CD4-positive, CD25-positive, alpha-beta regulatory T cell (primary cell): ENCODE data around the gene SLC9A9. TPM values are rescaled to one million over a fixed set of nuclear protein-coding genes. Genes with fewer than 3 reads are reported as not detected.
"Not testable (repeated sequence)": the region's sequence is repeated elsewhere in the genome, so short reads cannot be mapped to it uniquely, and the experiment has no call there.

Source experiments
- ATAC-seq, 2 donors: fragments of 150-1000 bp; cut with Tn5 transposase; one replicate each; pipeline ENCODE4 v1.10.0; 2021; ENCODE audit warnings: low read depth in 2 of 2, moderate number of reproducible peaks in 2 of 2, moderate library complexity in 1 of 2
- DNase-seq, 3 donors: peaks; one replicate each; pipeline versions ENCODE4 v3.0.0 to v3.0.0-alpha.2; 2012 to 2022; ENCODE audit warnings: mixed read lengths in 1 of 3
- H3K27ac ChIP-seq: one replicate; pipeline ENCODE4 v1.7.0; 2013; ENCODE audit warnings: mild to moderate bottlenecking, low read length; ENCODE audit not compliant: insufficient read depth, poor library complexity, severe bottlenecking
- H3K27me3 ChIP-seq: one replicate; pipeline ENCODE4 v1.7.0; 2013; ENCODE audit warnings: low read length; ENCODE audit not compliant: control insufficient read depth, insufficient read depth
- H3K36me3 ChIP-seq: one replicate; pipeline ENCODE4 v1.7.0; 2013; ENCODE audit warnings: mild to moderate bottlenecking, low read length, moderate library complexity; ENCODE audit not compliant: control insufficient read depth, insufficient read depth
- H3K4me1 ChIP-seq: 2 replicates; pipeline ENCODE4 v1.7.0; 2013; ENCODE audit warnings: mild to moderate bottlenecking, low read length; ENCODE audit not compliant: insufficient read depth, control insufficient read depth, poor library complexity, severe bottlenecking
- H3K4me3 ChIP-seq: one replicate; pipeline ENCODE4 v1.7.0; 2013; ENCODE audit warnings: low read depth, mild to moderate bottlenecking, low read length, moderate library complexity
- H3K9me3 ChIP-seq, 2 experiments: 1 replicate in 1 of 2; 2 replicates in 1 of 2; pipeline ENCODE4 v1.7.0; 2013; ENCODE audit warnings: low read length in 2 of 2, mild to moderate bottlenecking in 1 of 2, moderate library complexity in 1 of 2; ENCODE audit not compliant: control insufficient read depth in 2 of 2
- H3K27ac Mint-ChIP-seq, 3 donors: one replicate each; pipeline ENCODE4 v1.8.0; 2020 to 2022; ENCODE audit warnings: mild to moderate bottlenecking in 3 of 3, mixed read lengths in 3 of 3, moderate library complexity in 2 of 3
- H3K27me3 Mint-ChIP-seq: one replicate; pipeline ENCODE4 v1.8.0; 2022; ENCODE audit warnings: mild to moderate bottlenecking, mixed read lengths
- H3K36me3 Mint-ChIP-seq: one replicate; pipeline ENCODE4 v1.8.0; 2020; ENCODE audit warnings: mixed read lengths
- H3K4me1 Mint-ChIP-seq, 4 donors: one replicate each; pipeline ENCODE4 v1.8.0; 2020 to 2022; ENCODE audit warnings: mixed read lengths in 4 of 4, mild to moderate bottlenecking in 1 of 4
- H3K4me3 Mint-ChIP-seq, 4 donors: one replicate each; pipeline ENCODE4 v1.8.0; 2020 to 2022; ENCODE audit warnings: mild to moderate bottlenecking in 4 of 4, mixed read lengths in 4 of 4, moderate library complexity in 3 of 4
- H3K9me3 Mint-ChIP-seq, 7 donors: one replicate each; pipeline ENCODE4 v1.8.0; 2020 to 2022; ENCODE audit warnings: mixed read lengths in 7 of 7, mild to moderate bottlenecking in 3 of 7, moderate library complexity in 2 of 7
- polyA plus RNA-seq, 4 donors: library from polyadenylated mRNA; unstranded; fragments of 300-500 nt; fragmentation: Illumina TruSeq; gene quantifications; one replicate each; pipeline ENCODE4 v1.2.3, GENCODE V29; 2021
- total RNA-seq: library from RNA; stranded (reverse); gene quantifications from one replicate; pipeline ENCODE4 v1.2.3, GENCODE V29; 2022

Gene SLC9A9
- total and polyA plus RNA-seq, 5 donors from 2014 or later: 31.7 to 49.3 (median 46.4) TPM

DNA sequence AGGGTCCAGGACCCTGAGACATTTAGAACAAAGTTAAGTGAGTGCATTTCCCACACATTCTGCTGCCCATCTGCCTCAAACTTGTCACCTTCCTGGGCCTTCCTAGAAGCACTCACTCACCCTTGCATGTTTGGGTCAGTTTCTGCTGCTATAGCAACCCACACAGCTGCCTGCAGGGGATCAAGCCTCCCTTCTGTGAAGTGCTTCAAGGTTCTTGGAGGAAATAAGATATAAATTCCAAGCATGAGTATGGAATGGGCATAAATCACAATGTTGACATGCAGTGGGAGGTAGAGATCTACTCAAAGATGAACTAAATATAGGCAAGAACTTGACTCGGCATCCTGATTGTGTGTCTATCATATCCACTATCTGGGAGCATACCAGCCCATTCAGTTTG is 140.4 kb downstream of the SLC9A9 start:
- H3K4me1 ChIP-seq: no peaks in the 10 kb centered on the region
- no peak for DNase-seq
- peaks cover 0 to 9% (median 6%) of the 10 kb centered on the region in 4 donors for H3K4me1 Mint-ChIP-seq
- H3K4me3 ChIP-seq: no peak overlapping the region
- H3K9me3 ChIP-seq: no peaks in the 10 kb centered on the region
- H3K9me3 Mint-ChIP-seq: peaks cover 0 to under 1% (median 0%) of the 10 kb centered on the region in 7 donors
- no peaks in the 10 kb centered on the region for H3K36me3 Mint-ChIP-seq
- no peaks in the 10 kb centered on the region for H3K27me3 Mint-ChIP-seq
- no peak overlapping the region for H3K4me3 Mint-ChIP-seq
- no peak for ATAC-seq
- H3K27ac Mint-ChIP-seq: peak overlapping the region in 2 of 3 donors; percentile 2 to 16
- no peaks in the 10 kb centered on the region for H3K36me3 ChIP-seq
- H3K27ac ChIP-seq: no peak overlapping the region
- no peaks in the 10 kb centered on the region for H3K27me3 ChIP-seq

DNA sequence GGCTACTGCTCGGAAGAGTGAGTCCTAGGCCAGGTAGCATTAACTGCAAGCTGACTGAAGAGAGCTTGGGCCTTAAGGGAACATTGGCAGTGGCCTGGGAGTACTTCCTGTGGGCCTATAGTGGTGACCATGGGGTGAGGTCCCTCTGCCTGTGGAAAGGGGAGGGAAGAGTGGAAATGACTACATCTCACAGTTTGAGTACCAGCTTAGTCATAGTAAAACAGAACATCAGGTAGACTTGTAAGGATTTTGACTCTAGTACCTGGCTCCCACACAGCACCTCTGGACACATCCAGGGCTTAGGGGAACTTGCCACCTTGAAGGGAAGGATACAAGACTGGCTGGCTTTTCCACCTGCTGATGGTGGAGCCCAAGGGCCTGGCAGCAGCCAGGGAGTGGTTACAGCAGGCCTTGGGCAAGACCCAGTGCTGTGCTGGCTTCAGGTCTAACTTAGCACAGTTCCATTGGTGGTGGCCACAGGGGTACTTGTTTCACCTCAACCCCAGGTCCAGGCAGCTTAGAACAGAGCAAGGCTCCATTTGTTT is 147.8 kb downstream of the SLC9A9 start:
- no peak overlapping the region for H3K27ac Mint-ChIP-seq
- peaks cover 2% of the 10 kb centered on the region for H3K36me3 Mint-ChIP-seq
- H3K4me1 Mint-ChIP-seq: peaks cover 0 to 15% (median 2%) of the 10 kb centered on the region in 4 donors
- no peaks in the 10 kb centered on the region for H3K27me3 Mint-ChIP-seq
- no peaks in the 10 kb centered on the region for H3K4me1 ChIP-seq
- no peak overlapping the region for H3K27ac ChIP-seq
- H3K9me3 ChIP-seq: no peaks in the 10 kb centered on the region
- H3K36me3 ChIP-seq: no peaks in the 10 kb centered on the region
- peaks cover 0 to 5% (median 0%) of the 10 kb centered on the region in 7 donors for H3K9me3 Mint-ChIP-seq
- H3K4me3 Mint-ChIP-seq: no peak overlapping the region
- H3K27me3 ChIP-seq: no peaks in the 10 kb centered on the region
- no peak overlapping the region for H3K4me3 ChIP-seq
- no peak for ATAC-seq
- no peak for DNase-seq

DNA sequence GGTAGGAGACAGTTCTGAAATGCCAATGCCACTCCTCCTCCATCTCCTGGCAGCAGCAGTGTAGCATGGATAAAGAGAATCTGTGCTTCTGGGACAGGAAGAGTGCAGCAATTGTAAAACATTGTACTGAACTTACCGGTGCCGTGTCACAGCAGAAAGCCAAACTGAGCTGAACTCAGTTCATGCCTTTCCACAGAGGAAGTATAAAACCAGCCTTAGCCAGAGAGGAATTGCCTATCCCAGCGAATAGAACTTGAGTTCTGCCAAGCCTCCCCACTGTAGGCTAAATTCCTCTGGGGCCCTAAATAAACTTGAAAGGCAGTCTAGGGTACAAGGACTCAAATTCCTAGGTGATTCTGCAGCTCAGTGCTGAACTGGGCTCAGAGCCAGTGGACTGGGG is 148.8 kb downstream of the SLC9A9 start:
- Mint-ChIP-seq H3K4me3 (no peak overlapping the region), H3K4me1 (peaks cover 0 to 15% (median 1%) of the 10 kb centered on the region in 4 donors), H3K27ac (peak overlapping the region in 1 of 3 donors; percentile 19), H3K9me3 (peaks cover 0 to 5% (median 0%) of the 10 kb centered on the region in 7 donors), H3K27me3 (no peaks in the 10 kb centered on the region), H3K36me3 (peaks cover 5% of the 10 kb centered on the region)
- Histone ChIP-seq H3K27me3 (no peaks in the 10 kb centered on the region), H3K4me1 (no peaks in the 10 kb centered on the region), H3K27ac (no peak overlapping the region), H3K4me3 (no peak overlapping the region), H3K9me3 (no peaks in the 10 kb centered on the region), H3K36me3 (no peaks in the 10 kb centered on the region)
- no peak for DNase-seq
- ATAC-seq: no peak

DNA sequence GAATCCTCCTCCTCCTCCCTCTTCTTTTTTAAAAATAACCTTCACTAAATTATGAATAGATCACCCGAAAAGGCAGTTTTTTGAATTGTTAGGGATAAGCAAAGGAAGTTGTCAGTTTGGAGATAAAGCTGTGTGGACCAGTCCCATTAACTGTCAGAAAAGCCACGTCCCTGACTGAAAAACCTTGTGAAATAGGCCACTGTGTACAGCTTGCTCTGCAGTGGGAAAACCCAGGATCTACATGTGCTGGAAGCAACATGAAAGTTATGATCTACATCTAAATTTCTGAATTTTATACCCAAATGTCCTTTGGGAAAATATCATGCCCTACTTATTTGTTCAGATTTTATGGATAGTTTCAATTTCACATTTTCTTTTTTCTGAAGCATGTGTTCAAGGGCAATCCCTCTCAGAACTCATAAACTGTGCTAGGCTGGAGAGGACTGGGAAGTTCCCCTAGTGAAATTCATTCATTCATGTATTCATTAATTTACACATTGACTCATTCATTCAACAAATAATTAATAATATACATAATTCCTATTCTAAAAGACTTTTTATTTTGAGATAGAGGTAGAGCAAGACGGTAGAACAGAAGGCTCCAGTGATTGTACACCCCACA is 149.5 kb downstream of the SLC9A9 start:
- no peaks in the 10 kb centered on the region for H3K27me3 Mint-ChIP-seq
- Histone ChIP-seq H3K4me1 (no peaks in the 10 kb centered on the region), H3K27me3 (no peaks in the 10 kb centered on the region), H3K4me3 (no peak overlapping the region), H3K9me3 (no peaks in the 10 kb centered on the region), H3K27ac (no peak overlapping the region), H3K36me3 (no peaks in the 10 kb centered on the region)
- H3K9me3 Mint-ChIP-seq: peaks cover 0 to 5% (median 0%) of the 10 kb centered on the region in 7 donors
- ATAC-seq: no peak
- H3K27ac Mint-ChIP-seq: no peak overlapping the region
- peaks cover 5% of the 10 kb centered on the region for H3K36me3 Mint-ChIP-seq
- DNase-seq: no peak
- peaks cover 0 to 15% (median 1%) of the 10 kb centered on the region in 4 donors for H3K4me1 Mint-ChIP-seq
- H3K4me3 Mint-ChIP-seq: no peak overlapping the region

DNA sequence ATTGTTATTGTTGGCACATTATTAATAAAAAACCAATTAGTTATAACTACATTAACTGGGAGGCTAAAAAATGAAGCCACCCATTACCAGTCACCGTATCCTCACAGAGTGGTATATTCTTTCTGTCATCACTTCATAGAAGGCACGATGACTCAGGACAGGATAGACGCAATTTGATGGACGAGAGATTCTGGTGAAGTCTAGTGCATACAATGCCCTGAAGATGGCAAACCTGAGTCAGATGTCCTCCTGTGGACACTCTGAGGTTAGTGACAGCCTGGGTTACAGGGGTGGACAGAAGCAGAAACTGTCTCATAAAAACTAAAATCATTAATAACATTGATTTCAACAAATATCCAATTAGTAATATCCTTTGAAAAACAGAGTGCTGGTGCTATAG is 150.3 kb downstream of the SLC9A9 start:
- Mint-ChIP-seq H3K4me3 (no peak overlapping the region), H3K36me3 (peaks cover 7% of the 10 kb centered on the region), H3K4me1 (peaks cover 0 to 10% (median 1%) of the 10 kb centered on the region in 4 donors), H3K27ac (no peak overlapping the region), H3K27me3 (no peaks in the 10 kb centered on the region), H3K9me3 (peaks cover 0 to 5% (median 0%) of the 10 kb centered on the region in 7 donors)
- H3K4me3 ChIP-seq: no peak overlapping the region
- H3K27me3 ChIP-seq: no peaks in the 10 kb centered on the region
- no peaks in the 10 kb centered on the region for H3K9me3 ChIP-seq
- H3K27ac ChIP-seq: no peak overlapping the region
- ATAC-seq: no peak
- DNase-seq: no peak
- no peaks in the 10 kb centered on the region for H3K36me3 ChIP-seq
- H3K4me1 ChIP-seq: no peaks in the 10 kb centered on the region

DNA sequence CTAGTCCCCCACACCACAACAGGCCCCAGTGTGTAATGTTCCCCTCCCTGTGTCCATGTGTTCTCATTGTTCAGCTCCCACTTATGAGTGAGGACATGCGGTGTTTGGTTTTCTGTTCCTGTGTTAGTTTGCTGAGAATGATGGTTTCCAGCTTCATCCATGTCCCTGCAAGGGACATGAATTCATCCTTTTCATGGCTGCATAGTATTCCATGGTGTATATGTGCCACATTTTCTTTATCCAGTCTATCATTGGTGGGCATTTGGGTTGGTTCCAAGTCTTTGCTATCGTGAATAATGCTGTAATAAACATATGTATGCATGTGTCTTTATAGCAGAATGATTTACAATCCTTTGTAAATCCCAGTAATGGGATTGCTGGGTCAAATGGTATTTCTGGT is 152.9 kb downstream of the SLC9A9 start:
- H3K4me3 ChIP-seq, H3K27me3 ChIP-seq, H3K4me1 Mint-ChIP-seq, H3K4me1 ChIP-seq, H3K27ac ChIP-seq, H3K27me3 Mint-ChIP-seq, H3K9me3 Mint-ChIP-seq, H3K9me3 ChIP-seq, ATAC-seq, H3K27ac Mint-ChIP-seq, H3K4me3 Mint-ChIP-seq, DNase-seq, H3K36me3 ChIP-seq: not testable (repeated sequence)
- peaks cover 22% of the 10 kb centered on the region for H3K36me3 Mint-ChIP-seq

DNA sequence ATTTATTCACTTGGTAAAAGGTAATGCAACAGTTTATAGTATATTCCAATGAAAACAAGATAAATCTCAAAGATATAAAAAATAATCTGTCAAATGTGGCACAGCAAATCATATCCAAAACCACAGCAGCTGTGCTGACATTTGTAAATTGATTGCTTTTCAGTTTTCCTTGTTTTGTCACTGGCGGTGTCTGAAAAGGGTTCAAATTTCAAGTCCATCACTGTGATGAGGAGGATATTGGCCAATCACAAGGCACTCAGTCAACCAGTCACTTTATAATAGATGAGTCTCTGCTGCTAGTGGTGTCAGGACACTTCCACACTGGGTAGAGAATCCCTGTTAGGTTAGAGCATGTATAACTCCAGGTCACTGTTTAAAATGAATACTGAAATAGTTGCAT is 154.8 kb downstream of the SLC9A9 start:
- no peak overlapping the region for H3K27ac Mint-ChIP-seq
- no peak overlapping the region for H3K27ac ChIP-seq
- H3K4me3 Mint-ChIP-seq: no peak overlapping the region
- no peak overlapping the region for H3K4me3 ChIP-seq
- H3K9me3 ChIP-seq: no peaks in the 10 kb centered on the region
- peaks cover 0 to 2% (median 0%) of the 10 kb centered on the region in 7 donors for H3K9me3 Mint-ChIP-seq
- no peak for ATAC-seq
- no peaks in the 10 kb centered on the region for H3K27me3 ChIP-seq
- no peaks in the 10 kb centered on the region for H3K27me3 Mint-ChIP-seq
- no peaks in the 10 kb centered on the region for H3K4me1 Mint-ChIP-seq
- H3K36me3 Mint-ChIP-seq: peaks cover 22% of the 10 kb centered on the region
- H3K4me1 ChIP-seq: no peaks in the 10 kb centered on the region
- no peaks in the 10 kb centered on the region for H3K36me3 ChIP-seq
- no peak for DNase-seq

DNA sequence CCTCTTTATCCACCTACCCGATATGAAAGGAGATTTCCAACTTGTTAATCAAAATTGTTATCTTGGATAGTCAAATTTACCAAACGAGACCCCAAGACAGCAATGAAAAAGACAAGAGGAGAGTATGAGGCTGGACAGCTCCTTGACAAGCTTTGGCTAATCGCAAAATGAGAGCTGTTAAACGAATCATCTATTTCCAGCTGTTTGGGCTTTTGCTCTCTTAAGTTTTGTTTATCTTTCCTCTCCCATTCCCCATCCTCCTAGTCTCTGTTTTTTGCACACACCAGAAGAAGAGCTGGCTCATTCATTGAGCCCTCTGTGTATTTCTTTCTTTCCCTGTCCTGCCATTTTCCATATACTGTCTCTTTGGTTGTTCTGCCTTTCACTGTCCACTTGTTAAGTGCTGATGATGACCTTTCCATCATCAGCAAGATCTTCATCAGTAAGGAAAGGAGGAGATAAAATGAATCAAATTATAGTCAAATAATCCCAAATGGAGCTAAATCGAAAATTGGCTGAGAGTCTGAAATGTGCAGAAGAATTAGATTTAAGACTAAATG is 161.6 kb downstream of the SLC9A9 start:
- Histone ChIP-seq H3K9me3 (no peaks in the 10 kb centered on the region), H3K4me3 (no peak overlapping the region), H3K4me1 (no peaks in the 10 kb centered on the region), H3K27ac (no peak overlapping the region), H3K27me3 (no peaks in the 10 kb centered on the region), H3K36me3 (peaks cover 5% of the 10 kb centered on the region)
- Mint-ChIP-seq H3K4me1 (peaks cover 0 to 1% (median under 1%) of the 10 kb centered on the region in 4 donors), H3K36me3 (peaks cover 15% of the 10 kb centered on the region), H3K27me3 (no peaks in the 10 kb centered on the region), H3K27ac (peak overlapping the region in 1 of 3 donors; percentile 10), H3K9me3 (no peaks in the 10 kb centered on the region), H3K4me3 (no peak overlapping the region)
- DNase-seq: no peak
- no peak for ATAC-seq
